ENCODE results near the gene SAG. TPM values are rescaled to one million over a fixed set of nuclear protein-coding genes. Genes with fewer than 3 reads are reported as not detected.

Gene SAG
- total and polyA plus RNA-seq, 10 of the 15 experiments (the other 5 are each of a cell fraction or from before 2014, with no cell fraction given), result 0.06 to 0.47 TPM; not detected in 8

GRCh38 chr2:233319256-233319655 lies 11.6 kb downstream of the SAG start:
- intact Hi-C loops (cut with micrococcal nuclease; ENCODE audit: unreplicated experiment) (loop anchor here (10.0 kb wide), 1 partner anchor 126 kb away; no protein-coding TSS in a partner anchor), in situ Hi-C loops (cut with MboI) (no loop called here)
- no TSS peak for BruUV-seq (replicated peaks)
- CTCF ChIA-PET, result no interaction called here
- Histone ChIP-seq H3K9ac (ENCODE audit: control insufficient read depth, insufficient read depth, low read length) (no peak overlapping the region), H3K4me1 (ENCODE audit: control insufficient read depth, insufficient read depth, low read length) (0 out of 2 replicates have a peak, but pooled peaks cover 5% of the 10 kb centered on the region), H3K4me2 (ENCODE audit: control insufficient read depth, insufficient read depth) (no peak overlapping the region), H3K27me3 (replicated peaks in 1 of 2; ENCODE audit: control insufficient read depth in 2 of 2, insufficient read depth in 2 of 2, low read length in 1 of 2) (0 out of 4 replicates have a peak, but pooled peaks cover 0 to 2% of the 10 kb centered on the region in 2 experiments), H3K36me3 (ENCODE audit: control insufficient read depth in 2 of 2, insufficient read depth in 2 of 2, low read length in 1 of 2) (no peaks in the 10 kb centered on the region), H3K27ac (ENCODE audit: control insufficient read depth, insufficient read depth) (no peak overlapping the region), H3K4me3 (no peak overlapping the region), H3K79me2 (ENCODE audit: control insufficient read depth, insufficient read depth, low read length) (no peaks in the 10 kb centered on the region), H4K20me1 (ENCODE audit: control insufficient read depth, insufficient read depth) (no peaks in the 10 kb centered on the region), H3K9me3 (replicated peaks; ENCODE audit: control insufficient read depth, insufficient read depth, low read length) (no peaks in the 10 kb centered on the region), H2AFZ (ENCODE audit: control insufficient read depth, low read depth, low read length) (no peak overlapping the region)
- RAD21 ChIA-PET (ENCODE audit: unreplicated experiment), result no interaction called here
- POLR2A ChIA-PET, result no interaction called here
- WGBS (ENCODE audit: insufficient coverage, insufficient replicate concordance, low lambda C conversion rate, missing lambda C conversion rate), result 26% methylated on average over 5 of the region's 5 CpGs
- FAIRE-seq, result no peak
- SMC1A ChIA-PET (ENCODE audit: uncharacterized antibody, unreplicated experiment), result no interaction called here
- TF ChIP-seq PRDM15 (CRISPR knock-in tag; IDR thresholded peaks at IDR 0.05) (no peak), USF1 (IDR thresholded peaks at IDR 0.05; ENCODE audit: borderline replicate concordance, extremely low read length, insufficient read depth, low read depth, low read length) (no peak), MLLT1 (IDR thresholded peaks at IDR 0.05) (no peak), DPF2 (IDR thresholded peaks at IDR 0.05) (no peak), STAT3 (IDR thresholded peaks at IDR 0.05; ENCODE audit: low read depth, low read length) (no peak), LARP7 (IDR thresholded peaks at IDR 0.05) (no peak), PML (IDR thresholded peaks at IDR 0.05; ENCODE audit: low read length) (no peak), HDAC2 (IDR thresholded peaks at IDR 0.05) (no peak), HDGF (IDR thresholded peaks at IDR 0.05) (no peak), ZSCAN29 (IDR thresholded peaks at IDR 0.05) (no peak)
- no peak for DNase-seq (ENCODE audit: low read depth, low spot score)
- no peak for ATAC-seq
